Right forelimb (tissue), 1 donor: ENCODE results near the gene TASP1.
"Not testable (repeated sequence)": the region's sequence is repeated elsewhere in the genome, so short reads cannot be mapped to it uniquely, and the experiment has no call there.

Experiments
- DNase-seq: peaks from one replicate; pipeline ENCODE4 v3.0.0-alpha.2; 2018

The TASP1 gene, protein sequence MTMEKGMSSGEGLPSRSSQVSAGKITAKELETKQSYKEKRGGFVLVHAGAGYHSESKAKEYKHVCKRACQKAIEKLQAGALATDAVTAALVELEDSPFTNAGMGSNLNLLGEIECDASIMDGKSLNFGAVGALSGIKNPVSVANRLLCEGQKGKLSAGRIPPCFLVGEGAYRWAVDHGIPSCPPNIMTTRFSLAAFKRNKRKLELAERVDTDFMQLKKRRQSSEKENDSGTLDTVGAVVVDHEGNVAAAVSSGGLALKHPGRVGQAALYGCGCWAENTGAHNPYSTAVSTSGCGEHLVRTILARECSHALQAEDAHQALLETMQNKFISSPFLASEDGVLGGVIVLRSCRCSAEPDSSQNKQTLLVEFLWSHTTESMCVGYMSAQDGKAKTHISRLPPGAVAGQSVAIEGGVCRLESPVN

DNA sequence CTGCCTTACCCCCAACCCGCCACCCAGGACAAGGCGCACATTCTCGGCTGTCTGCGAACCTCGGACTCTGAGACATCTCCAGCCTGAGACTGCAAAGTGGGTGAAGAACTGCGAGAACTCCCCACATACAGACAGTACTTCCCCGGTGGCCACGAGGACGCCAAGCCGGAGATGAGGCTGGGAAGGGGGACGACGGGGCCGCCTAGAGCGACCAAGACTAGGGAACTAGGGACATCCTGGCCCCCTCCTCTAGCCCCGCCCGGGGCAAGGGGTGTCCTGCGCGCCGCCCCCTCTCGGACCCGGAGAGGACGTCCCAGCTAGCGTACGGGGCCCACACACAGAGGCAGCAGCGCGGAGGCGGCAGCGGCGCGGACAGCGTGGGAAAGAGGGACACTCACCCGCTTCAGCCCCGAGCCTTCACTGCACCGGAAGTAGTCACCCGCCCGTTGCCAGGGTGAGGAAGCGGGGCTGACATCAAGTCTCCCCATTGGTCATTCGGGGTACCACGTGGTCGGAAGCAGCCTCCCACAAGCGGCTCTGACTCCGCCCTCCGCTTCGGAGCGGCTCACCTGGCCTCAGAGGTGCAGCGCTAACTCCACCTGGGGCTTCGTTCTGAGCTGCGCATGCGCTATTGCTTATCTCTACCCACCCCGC lies at the start of gene TASP1:
Gene TASP1 (minus strand): TSS at position 437 of the 654 bp plus-strand sequence. CDS start 8,854 bp downstream, outside the sequence.
- DNase-seq, result peak; percentile 96

- DNase-seq, result no peak
These were observed 49.1 kb upstream of the TASP1 start for GRCh38 chr20:13687815-13688214.

- no peak for DNase-seq
These were observed 46.9 kb upstream of the TASP1 start for GRCh38 chr20:13685623-13686022.

DNA sequence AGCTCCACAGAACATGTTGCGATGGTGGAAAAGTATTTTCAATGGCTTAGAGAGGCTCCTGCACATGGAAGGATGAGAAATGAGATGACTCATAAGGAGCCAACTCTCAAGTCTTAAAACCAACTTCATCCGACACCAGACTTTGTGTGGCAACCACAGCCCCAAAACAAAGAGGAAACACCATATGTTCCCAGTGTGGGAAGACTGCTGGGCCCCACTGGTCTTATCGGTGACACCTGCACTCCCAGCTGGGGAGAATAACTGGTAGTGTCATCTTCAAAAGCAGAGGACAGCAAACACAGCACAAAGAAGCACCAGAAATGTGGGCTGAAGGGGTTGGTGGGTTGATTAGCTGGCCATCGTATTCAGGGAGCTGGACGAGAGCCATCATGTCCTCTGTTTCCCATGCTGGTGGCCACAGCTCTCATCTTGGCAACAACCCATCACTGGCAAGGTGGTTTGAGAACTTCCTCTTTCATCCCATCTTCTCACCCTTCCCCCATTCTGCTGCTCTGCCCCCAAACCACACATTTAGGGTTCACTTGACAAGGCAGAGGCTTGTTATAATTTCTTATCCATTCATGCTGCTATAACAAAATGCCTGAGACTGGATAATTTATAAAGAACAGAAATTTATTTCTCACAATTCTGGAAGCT lies 46.0 kb upstream of the TASP1 start:
- DNase-seq, result no peak

- no peak for DNase-seq
These were observed 45.1 kb upstream of the TASP1 start for GRCh38 chr20:13683833-13684232.

DNA sequence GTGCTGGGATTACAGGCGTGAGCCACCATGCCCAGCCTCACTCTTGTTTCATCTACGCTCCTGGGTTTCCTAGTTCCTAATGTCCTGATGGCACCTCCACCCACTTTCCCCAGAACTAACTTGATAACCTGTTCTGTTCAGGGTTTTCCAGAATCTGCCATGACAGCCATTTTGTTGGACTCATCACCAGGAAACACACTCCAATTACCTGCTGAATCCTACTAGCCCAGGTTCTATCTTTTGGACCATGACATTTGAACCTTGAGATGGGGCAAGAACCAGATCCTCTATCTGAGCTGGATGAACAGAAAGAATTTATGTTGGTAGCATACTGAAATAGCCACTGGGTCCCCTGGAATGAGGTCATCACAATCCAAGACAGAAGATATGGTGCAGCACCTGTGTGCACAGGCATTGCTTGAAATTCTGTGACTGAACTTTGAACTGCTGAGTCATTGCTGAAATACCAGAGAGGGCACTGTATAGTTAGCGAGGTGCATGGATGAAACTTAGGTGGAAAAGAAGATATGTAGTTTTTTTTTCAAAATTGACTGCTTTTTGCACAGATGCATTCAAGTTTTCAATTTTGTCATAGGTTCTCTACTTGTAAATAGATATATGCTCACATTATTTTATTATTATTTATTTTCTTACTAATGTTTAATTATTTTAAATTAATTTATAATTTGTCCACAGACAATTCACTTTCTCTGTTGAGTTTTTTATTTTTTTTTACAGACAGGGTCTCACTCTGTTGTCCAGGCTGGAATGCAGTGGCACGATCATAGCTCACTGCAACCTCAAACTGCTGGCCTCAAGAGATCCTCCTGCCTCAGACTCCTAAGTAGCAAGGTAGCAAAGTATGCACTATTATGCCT lies 42.8 kb upstream of the TASP1 start:
- DNase-seq, result no peak

- no peak for DNase-seq
These were observed 40.2 kb upstream of the TASP1 start for GRCh38 chr20:13678944-13679343.

DNA sequence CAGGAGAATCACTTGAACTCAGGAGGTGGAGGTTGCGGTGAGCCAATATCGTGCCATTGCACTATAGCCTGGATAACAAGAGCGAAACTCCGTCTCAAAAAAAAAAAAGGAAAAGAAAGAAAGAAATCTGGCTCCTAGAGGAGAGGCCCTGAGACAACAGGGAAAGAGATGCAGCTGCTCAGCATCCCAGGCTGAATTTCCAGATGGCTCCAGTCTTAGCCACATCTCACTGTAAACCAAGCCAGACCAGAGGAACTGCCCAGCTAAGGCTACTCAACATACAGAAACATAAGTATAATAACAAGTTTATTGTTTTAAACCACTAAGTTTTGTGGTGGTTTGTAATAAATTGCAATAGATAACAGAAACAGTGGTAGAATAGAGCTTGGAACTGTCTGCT lies 38.5 kb upstream of the TASP1 start:
- DNase-seq, result no peak

DNA sequence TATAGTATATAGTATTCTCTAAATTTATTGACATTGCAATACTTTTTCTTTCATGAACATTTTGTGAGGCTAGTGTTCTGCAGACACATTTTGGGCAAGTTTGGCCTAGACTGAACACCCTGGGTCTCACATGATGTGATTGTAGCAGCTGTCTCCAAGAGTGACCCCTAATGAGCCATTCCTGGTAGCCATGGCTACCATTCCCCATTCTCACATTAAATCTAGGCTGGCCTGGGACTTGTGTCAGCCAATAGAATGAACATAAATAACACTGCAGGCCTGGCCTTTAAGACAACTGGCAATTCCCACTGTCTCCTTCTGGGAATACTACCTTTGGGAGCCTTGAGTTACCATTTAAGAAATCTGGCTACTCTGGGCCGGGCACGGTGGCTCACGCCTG lies 38.0 kb upstream of the TASP1 start:
- no peak for DNase-seq

GRCh38 chr20:13672690-13673089 lies 34.0 kb upstream of the TASP1 start:
- no peak for DNase-seq

- DNase-seq, result peak; percentile 60
These were observed 33.2 kb upstream of the TASP1 start for GRCh38 chr20:13671916-13672378.

GRCh38 chr20:13671512-13671911 lies 32.8 kb upstream of the TASP1 start:
- DNase-seq, result no peak

DNA sequence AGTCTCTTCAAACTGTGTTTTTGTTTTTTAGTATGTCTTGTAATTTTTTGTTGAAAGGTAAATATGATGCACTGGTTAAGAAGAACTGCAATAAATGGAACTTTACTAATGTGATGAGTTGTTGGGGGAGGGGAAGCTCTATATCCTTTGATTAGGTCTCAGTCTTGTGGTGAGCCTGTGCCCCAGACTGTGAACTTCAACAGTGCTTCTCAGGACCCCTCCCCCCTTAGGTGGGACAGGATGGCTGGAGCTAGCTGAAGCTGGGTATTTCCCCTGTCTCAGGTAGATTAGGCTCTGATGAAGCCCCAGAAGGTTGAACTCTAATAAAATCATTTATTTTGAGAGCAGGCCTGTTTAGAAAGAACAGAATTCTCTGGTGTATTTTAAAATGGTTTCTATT lies 31.4 kb upstream of the TASP1 start:
- no peak for DNase-seq

GRCh38 chr20:13665709-13666395 lies 27.1 kb upstream of the TASP1 start:
- DNase-seq, result no peak

- DNase-seq, result peak; percentile 80
These were observed 22.4 kb upstream of the TASP1 start for GRCh38 chr20:13661070-13661685.

DNA sequence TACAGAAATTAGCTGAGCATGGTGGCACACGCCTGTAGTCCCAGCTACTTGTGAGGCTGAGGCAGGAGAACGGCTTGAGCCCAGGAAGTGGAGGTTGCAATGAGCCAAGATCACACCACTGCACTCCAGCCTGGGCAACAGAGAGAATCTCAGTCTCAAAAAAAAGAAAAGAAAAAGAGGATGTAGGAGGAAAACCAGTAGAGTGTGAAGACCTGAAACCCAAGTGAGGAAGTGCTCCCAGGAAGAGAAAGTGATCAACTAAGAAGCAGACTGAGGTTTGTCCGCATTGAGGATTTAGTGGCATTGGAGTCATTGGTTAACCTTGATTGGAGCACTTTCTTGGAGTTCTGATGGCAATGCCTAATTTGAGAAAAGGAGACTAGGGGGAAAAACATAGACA lies 20.6 kb upstream of the TASP1 start:
- no peak for DNase-seq

- DNase-seq, result not testable (repeated sequence)
These were observed 19.3 kb upstream of the TASP1 start for GRCh38 chr20:13658060-13658459.

- DNase-seq, result no peak
These were observed 18.1 kb upstream of the TASP1 start for GRCh38 chr20:13656721-13657368.

DNA sequence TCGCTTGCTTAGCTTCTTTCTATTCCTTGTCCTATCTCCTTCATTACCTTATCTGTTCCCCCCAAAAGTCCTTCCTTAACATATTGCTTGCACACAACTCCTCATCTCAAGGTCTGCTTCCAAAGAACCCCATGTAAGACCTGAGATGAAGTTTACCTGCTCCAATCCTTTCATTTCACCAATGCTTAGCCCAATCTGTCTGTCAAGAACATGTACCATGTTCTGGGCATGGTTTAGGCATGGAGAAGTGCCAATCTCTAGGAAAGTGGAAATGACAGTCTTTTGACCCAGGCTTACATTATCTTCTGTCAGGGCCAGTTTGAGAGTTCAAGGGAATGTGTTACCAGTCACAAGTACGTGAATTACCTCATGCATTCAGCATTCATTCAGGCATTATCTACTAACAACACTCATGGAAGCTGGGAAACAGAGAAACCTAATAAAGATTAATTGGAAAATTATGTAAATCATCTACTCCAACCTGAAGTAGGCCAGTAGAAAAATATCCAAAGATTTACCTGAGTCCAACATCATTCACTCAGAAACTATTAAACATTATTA lies 15.8 kb upstream of the TASP1 start:
- DNase-seq, result no peak

- DNase-seq, result no peak
These were observed 11.7 kb upstream of the TASP1 start for GRCh38 chr20:13650474-13650873.
